ENCODE data around the gene TEAD3. TPM values are rescaled to one million over a fixed set of nuclear protein-coding genes. Genes with fewer than 3 reads are reported as not detected.
"Not testable (repeated sequence)": the region's sequence is repeated elsewhere in the genome, so short reads cannot be mapped to it uniquely, and the experiment has no call there.

The TEAD3 gene
- under 1 TPM; 0.24 to 0.25 TPM for total RNA-seq

DNA sequence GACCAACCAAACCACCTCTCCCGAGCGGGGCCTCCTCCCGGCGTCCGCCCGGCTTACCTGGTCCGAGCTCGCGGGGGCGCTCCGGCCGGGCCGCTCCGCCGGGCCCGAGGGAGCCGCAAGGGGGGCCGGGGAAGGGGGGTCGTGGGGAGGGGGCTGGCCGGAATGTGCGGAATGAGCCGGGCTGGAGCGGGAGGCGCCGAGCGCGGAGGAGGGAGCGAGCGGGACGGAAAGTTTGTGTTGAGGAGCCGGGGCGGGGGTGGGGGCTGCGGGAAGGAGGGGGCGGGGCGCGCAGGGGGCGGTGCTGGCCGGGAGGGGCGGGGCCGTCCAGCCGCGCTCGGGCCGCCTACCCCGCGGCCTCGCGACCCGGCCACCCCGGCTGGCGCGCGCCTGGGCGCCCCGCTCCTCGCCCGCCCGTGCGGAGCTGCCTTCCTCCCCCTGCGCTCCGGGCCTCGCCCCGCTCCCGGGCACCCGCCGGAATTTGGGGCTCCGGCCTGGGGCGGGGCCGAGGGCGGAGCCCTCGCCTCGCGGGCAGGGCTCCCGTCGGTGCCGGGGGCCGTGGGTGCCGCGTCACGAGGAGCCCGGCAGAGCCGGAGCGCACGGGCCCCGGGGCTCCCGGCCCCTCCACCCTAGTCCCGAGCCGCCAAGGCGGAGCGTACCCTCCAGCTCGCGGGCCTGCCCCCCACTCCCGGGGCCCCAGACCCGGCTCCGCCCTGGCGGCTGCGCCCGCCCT lies at the start of gene TEAD3:
Gene TEAD3, minus strand, starts transcription at position 239 of the 730 bp plus-strand sequence.
- no peaks in the 10 kb centered on the region for H3K9me3 Mint-ChIP-seq
- DNase-seq (ENCODE audit: low spot score): no peak
- H3K36me3 Mint-ChIP-seq: no peaks in the 10 kb centered on the region
- no peak within 1 kb of the TSS for H3K27ac Mint-ChIP-seq
- H3K4me3 Mint-ChIP-seq: peak within 1 kb of the TSS; percentile 86
- peaks cover 16 to 29% of the 10 kb centered on the region in 2 donors for H3K27me3 Mint-ChIP-seq
- peaks cover 14 to 17% of the 10 kb centered on the region in 2 donors for H3K4me1 Mint-ChIP-seq (ENCODE audit: low read depth in 2 of 2)
- ATAC-seq: peak; percentile 79 to 86

DNA sequence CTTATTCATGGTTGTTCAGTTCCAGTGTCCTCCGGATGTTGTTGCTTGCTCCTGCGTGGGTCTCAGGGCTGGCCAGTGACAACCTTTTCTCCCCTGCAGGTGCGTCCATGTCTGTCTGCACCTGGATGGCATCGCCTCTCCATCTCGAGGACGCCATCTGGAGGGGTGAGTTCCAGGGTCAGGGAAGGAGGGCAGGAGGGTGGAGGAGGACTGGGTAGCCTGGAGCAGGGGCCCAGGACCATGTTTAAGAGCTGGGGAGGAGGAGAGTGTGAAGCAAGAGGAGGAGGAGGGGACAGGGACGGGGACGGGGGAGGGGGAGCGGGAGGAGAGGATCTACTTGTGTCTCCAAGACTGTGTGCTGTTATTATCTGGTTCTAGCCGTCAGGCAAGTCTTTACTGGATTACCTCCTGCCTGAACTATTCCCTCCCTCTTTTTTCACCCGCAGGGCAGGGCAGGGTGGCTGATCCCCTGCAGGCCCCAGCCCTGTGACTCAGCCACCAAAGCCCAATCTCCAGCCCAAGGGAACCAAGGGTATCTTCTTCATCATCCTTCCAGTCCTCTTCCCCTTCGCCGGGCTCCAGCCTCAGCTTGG lies 48.0 kb upstream of the TEAD3 start:
- Mint-ChIP-seq H3K27ac (no peak overlapping the region), H3K27me3 (peaks cover 5 to 8% of the 10 kb centered on the region in 2 donors), H3K36me3 (no peaks in the 10 kb centered on the region), H3K4me3 (no peak overlapping the region), H3K9me3 (no peaks in the 10 kb centered on the region), H3K4me1 (ENCODE audit: low read depth in 2 of 2) (peaks cover 0 to 2% of the 10 kb centered on the region in 2 donors)
- ATAC-seq (no peak), DNase-seq (ENCODE audit: low spot score) (no peak)

DNA sequence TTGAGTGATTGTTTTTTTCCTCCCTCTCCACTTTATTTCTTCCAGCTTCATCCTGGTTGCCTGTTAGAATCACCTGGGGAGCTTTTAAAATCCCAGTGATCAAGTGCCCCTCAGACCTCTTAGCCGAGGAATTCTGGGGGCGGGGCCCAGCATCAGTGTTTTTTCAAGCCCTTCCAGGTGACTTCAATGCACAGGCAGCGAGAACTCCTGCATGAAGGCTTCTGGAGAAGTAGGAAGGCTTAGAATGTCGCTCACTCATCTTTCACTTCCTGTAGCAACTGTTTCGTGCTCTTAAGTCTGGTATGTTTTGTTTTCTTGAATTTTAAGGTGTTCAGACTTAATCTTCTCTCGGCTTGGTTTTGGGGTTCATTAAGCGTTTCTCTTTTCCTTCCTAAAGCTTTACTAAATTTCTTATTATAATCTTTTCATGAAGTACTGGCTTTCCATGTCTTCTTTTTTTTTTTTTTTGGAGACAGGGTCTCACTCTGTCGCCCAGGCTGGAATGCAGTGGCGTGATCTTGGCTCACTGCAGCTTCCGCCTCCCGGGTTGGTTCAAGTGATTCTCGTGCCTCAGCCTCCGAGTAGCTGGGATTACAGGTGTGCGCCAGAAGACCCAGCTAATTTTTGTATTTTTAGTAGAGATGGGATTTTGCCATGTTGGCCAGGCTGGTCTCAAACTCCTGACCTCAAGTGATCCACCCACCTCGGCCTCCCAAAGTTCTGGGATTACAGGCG lies 46.7 kb upstream of the TEAD3 start:
- Mint-ChIP-seq H3K4me1 (ENCODE audit: low read depth in 2 of 2) (peaks cover 0 to 2% of the 10 kb centered on the region in 2 donors), H3K27ac (no peak overlapping the region), H3K27me3 (peaks cover 5 to 8% of the 10 kb centered on the region in 2 donors), H3K4me3 (no peak overlapping the region), H3K36me3 (no peaks in the 10 kb centered on the region), H3K9me3 (no peaks in the 10 kb centered on the region)
- DNase-seq (ENCODE audit: low spot score): no peak
- no peak for ATAC-seq

DNA sequence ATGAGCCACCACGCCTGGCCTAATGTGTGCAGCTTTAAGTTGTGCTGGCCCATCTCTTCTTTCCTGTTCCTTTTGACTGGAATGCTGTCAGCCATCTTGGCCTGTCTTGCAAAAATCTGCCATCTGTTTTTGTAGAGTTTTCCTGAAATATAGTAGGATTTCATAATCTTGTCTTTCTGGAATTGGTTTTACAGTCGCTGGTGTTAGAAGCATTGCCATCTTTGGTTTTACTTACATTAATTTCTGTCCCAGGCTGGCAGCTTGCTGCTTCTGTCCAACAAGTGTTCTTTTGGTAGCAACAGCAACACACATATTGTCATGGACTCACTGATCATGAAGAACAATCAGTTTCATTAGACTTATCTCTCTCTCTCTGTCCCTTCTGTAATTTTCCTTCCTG lies 45.0 kb upstream of the TEAD3 start:
- no peak overlapping the region for H3K27ac Mint-ChIP-seq
- H3K36me3 Mint-ChIP-seq: no peaks in the 10 kb centered on the region
- peaks cover 0 to 2% of the 10 kb centered on the region in 2 donors for H3K4me1 Mint-ChIP-seq (ENCODE audit: low read depth in 2 of 2)
- no peak overlapping the region for H3K4me3 Mint-ChIP-seq
- ATAC-seq (no peak), DNase-seq (ENCODE audit: low spot score) (no peak)
- H3K27me3 Mint-ChIP-seq: peaks cover 2 to 8% of the 10 kb centered on the region in 2 donors
- no peaks in the 10 kb centered on the region for H3K9me3 Mint-ChIP-seq

DNA sequence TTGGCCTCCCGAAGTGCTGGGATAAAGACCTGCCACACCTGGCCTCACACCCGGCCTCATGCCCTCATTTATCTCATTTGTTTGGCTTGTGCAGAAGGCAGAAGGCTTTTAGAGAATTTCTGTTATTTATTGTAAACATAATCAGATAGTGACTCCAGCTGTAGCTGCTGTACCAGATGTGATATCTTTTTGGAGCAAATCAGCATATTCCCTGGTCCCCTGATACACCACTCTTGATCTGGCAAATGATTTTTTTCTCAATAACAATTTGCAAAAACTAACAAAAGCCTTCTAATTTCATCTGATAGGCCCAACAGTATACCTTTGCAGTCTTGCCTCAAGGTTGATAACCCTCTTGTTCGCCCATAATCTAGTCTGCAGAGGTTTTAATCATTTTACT lies 42.3 kb upstream of the TEAD3 start:
- ATAC-seq: no peak
- Mint-ChIP-seq H3K27me3 (peaks cover 5 to 7% of the 10 kb centered on the region in 2 donors), H3K9me3 (no peaks in the 10 kb centered on the region)

DNA sequence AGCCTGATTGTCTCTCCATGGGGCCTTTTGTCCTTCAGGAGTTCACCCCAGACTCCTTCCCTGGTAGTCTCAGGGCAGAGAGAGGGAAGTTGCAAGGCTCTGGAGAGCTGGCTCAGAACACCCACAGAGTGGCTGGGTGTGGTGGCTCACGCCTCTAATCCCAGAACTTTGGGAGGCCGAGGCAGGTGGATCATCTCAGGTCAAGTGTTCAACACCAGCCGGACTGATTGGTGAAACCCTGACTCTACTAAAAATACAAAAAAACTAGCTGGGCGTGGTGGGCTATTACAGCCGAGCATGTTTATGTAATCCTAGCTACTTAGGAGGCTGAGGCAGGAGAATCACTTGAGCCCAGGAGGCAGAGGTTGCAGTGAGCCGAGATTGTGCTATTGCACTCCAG lies 39.0 kb upstream of the TEAD3 start:
- H3K4me1 Mint-ChIP-seq (ENCODE audit: low read depth in 2 of 2); DNase-seq (ENCODE audit: low spot score); H3K27ac Mint-ChIP-seq; ATAC-seq; H3K27me3 Mint-ChIP-seq; H3K4me3 Mint-ChIP-seq; H3K9me3 Mint-ChIP-seq; H3K36me3 Mint-ChIP-seq: not testable (repeated sequence)

More for the DNA sequence above, 42.3 kb upstream of the TEAD3 start:
- H3K4me3 Mint-ChIP-seq: no peak overlapping the region
- no peak overlapping the region for H3K27ac Mint-ChIP-seq
- peaks cover 0 to 3% of the 10 kb centered on the region in 2 donors for H3K4me1 Mint-ChIP-seq (ENCODE audit: low read depth in 2 of 2)
- no peak for DNase-seq (ENCODE audit: low spot score)
- H3K36me3 Mint-ChIP-seq: no peaks in the 10 kb centered on the region

DNA sequence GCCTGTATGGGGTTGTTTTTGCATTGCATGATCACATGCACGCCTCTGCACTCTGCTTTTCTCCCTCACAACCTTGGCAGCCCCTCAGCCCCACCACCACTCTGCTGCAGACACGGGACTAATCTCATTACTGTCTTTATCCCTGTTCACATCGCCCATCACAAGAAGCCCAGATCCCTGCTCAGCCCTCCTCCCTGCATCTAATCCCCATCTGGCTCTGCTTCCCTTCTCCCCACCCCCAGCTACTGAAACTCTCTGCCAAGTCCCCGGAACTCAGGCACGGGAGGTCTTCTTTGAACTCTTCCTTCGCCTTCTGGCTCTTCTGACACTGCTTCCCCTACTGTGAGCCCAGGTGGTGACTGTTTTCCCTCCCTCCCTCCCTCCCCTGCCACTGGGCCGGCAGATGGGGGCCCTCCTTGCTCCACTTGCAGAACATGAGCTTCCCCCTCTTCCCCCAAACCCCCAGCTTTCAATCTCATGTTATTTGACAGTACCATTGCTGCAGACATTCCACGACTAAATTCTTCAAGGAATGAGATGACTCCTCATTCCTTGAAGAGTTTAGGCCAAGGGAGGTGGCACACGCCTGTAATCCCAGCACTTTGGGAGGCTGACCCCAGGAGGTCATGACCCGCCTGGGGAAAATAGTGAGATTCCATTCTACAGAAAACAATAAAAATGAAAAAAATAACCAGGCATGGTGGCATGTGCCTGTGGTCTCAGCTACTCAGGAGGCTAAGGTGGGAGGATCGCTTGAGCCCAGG lies 37.7 kb upstream of the TEAD3 start:
- H3K4me3 Mint-ChIP-seq: no peak overlapping the region
- no peaks in the 10 kb centered on the region for H3K36me3 Mint-ChIP-seq
- ATAC-seq: no peak
- no peak overlapping the region for H3K27ac Mint-ChIP-seq
- peaks cover 5 to 7% of the 10 kb centered on the region in 2 donors for H3K27me3 Mint-ChIP-seq
- DNase-seq (ENCODE audit: low spot score): no peak
- peaks cover 0 to 5% of the 10 kb centered on the region in 2 donors for H3K4me1 Mint-ChIP-seq (ENCODE audit: low read depth in 2 of 2)
- H3K9me3 Mint-ChIP-seq: no peaks in the 10 kb centered on the region

DNA sequence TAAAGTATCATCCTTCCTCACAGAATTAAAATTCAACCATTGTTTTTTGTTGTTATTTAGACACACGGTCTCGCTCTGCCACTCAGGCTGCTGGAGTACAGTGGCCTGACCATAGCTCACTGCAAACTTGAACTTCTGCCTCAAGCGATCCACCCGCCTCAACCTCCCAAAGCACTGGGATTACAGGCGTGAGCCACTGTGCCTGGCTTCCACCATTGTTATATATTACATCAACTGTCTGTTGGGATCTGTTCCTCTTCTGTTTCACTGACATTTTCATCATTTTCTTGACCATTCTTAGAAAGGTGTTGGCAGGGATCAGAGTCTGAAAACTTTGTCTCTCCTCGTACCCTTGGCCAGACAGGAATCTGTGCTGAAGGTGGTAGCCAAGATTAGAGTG lies 37.1 kb upstream of the TEAD3 start:
- no peaks in the 10 kb centered on the region for H3K9me3 Mint-ChIP-seq
- DNase-seq (ENCODE audit: low spot score) (no peak), ATAC-seq (no peak)
- no peak overlapping the region for H3K4me3 Mint-ChIP-seq
- H3K27me3 Mint-ChIP-seq: peaks cover 5 to 7% of the 10 kb centered on the region in 2 donors
- no peak overlapping the region for H3K27ac Mint-ChIP-seq
- H3K36me3 Mint-ChIP-seq: no peaks in the 10 kb centered on the region
- H3K4me1 Mint-ChIP-seq (ENCODE audit: low read depth in 2 of 2): peaks cover 0 to 5% of the 10 kb centered on the region in 2 donors

DNA sequence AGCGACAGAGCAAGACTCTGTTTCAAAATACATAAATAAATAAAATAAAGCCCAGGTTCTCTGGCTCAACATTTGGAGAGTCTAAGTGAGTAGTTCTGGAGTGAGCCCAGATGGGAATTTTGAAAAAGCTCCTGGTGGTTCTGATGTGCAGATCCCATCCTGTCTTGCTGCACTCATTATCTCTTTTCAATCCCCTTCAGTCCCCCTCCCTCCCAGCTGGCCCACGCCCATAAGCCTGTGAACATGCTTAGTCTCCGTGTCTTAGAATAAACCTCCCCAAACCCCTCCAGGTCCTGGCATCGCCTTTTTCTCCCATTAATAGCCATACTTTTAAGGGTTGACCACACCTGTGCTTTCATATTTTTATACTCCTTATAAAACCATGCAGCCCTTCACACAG lies 35.2 kb upstream of the TEAD3 start:
- no peaks in the 10 kb centered on the region for H3K36me3 Mint-ChIP-seq
- no peak overlapping the region for H3K4me3 Mint-ChIP-seq
- ATAC-seq: no peak
- peaks cover 0 to 8% of the 10 kb centered on the region in 2 donors for H3K4me1 Mint-ChIP-seq (ENCODE audit: low read depth in 2 of 2)
- H3K9me3 Mint-ChIP-seq: no peaks in the 10 kb centered on the region
- H3K27ac Mint-ChIP-seq: no peak overlapping the region
- no peak for DNase-seq (ENCODE audit: low spot score)
- peaks cover 5 to 7% of the 10 kb centered on the region in 2 donors for H3K27me3 Mint-ChIP-seq

DNA sequence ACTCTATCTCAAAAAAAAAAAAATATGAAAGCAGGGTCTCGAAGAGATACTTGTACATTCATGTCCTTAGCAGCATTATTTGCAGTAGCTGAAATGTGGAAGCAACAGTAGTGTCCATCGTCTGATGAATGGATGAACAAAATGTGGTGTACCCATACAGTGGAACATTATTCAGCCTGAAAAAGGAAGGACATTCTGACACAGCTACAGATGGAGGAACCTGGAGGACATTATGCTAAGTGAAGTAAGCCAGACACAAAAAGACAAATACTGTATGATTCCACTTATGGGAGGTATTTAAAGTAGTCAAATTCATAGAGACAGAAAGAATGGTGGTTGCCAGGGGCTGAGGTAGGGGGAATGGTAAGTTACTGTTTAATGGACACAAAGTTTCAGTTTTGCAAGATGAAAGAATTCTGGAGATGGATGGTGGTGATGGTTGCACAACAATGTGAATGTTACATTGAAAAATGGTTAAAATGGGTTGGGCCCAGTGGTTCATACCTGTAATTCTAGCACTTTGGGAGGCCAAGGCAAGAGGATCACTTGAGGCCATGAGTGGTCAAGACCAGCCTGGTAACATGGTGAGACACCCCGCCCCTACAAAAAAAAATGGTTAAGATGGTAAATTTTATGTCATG lies 27.6 kb upstream of the TEAD3 start:
- Mint-ChIP-seq H3K4me3 (no peak overlapping the region), H3K27ac (no peak overlapping the region), H3K36me3 (no peaks in the 10 kb centered on the region), H3K9me3 (no peaks in the 10 kb centered on the region), H3K4me1 (ENCODE audit: low read depth in 2 of 2) (peaks cover 28 to 35% of the 10 kb centered on the region in 2 donors), H3K27me3 (no peaks in the 10 kb centered on the region)
- peak; percentile 45 for DNase-seq (ENCODE audit: low spot score)
- no peak for ATAC-seq

DNA sequence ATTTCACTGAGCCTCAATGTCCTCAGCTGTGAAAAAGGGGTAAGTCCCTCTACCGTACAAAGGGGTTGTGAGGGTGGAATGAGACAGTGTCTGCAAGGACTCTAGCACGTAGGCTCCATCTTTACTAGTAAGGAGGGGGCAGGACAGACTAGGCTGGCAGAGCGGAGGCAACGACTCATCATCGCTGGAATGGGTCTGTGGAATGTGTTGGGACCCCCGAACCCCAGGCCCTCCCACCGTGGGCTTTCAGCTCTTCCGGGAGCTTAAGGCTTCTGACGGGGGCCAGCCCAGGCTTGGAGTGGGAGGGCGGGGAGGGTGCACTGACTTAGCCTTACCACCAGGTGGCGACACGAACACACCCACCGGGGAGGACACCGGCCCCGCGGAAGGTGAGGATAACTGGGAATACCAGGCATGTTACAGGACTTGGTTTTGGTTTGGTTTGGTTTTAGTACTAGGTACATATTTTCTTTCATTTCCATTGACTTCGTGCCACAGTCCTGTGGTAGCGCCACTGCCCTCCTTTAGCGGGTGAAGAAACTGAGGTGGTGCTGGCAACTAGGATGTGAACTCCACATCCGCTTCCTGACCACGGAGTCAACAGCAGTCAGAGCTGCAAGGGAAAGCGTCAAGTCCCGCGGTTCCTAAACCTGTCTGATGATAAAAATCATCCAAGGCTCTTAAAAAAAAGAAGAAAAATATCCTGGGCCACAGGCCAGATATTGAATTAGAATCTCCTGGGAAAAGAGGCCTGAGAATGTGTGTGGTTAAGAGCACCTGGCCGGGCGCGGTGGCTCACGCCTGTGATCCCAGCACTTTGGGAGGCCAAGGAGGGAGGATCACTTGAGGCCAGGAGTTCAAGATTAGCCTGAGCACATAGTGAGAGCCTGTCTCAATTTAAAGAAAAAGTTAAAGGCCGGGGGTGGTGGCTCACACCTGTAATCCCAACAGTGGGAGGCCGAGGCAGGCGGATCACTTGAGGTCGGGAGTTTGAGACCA lies 26.1 kb upstream of the TEAD3 start:
- H3K4me3 Mint-ChIP-seq: peak overlapping the region; percentile 48
- H3K36me3 Mint-ChIP-seq: no peaks in the 10 kb centered on the region
- H3K9me3 Mint-ChIP-seq: no peaks in the 10 kb centered on the region
- H3K27me3 Mint-ChIP-seq: peaks cover 0 to 2% of the 10 kb centered on the region in 2 donors
- ATAC-seq: peak; percentile 88 to 91
- H3K4me1 Mint-ChIP-seq (ENCODE audit: low read depth in 2 of 2): peaks cover 28 to 35% of the 10 kb centered on the region in 2 donors
- peak; percentile 73 for DNase-seq (ENCODE audit: low spot score)
- no peak overlapping the region for H3K27ac Mint-ChIP-seq

DNA sequence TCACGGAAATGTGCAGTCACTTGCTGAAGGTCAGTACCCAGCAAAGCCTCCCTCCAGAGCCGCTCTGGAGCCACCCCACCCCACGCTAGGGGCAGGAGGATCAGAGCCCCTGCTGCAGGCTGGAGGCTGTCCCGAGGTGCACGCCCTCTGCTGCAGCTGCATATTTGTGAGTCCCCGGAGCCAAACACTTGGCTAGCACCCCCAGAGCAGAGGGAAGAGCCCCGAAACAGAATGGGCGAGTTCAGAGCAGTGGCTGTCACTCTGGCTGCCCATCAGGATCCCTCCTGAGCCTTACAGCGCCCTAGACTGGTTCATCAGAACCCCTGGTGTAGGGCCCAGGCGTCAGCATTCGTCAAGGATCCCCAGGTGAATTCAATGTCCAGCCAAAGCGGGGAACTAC lies 25.3 kb upstream of the TEAD3 start:
- H3K27ac Mint-ChIP-seq: no peak overlapping the region
- ATAC-seq (no peak), DNase-seq (ENCODE audit: low spot score) (peak; percentile 35)
- no peaks in the 10 kb centered on the region for H3K9me3 Mint-ChIP-seq
- peaks cover 28 to 32% of the 10 kb centered on the region in 2 donors for H3K4me1 Mint-ChIP-seq (ENCODE audit: low read depth in 2 of 2)
- H3K27me3 Mint-ChIP-seq: peaks cover 0 to 2% of the 10 kb centered on the region in 2 donors
- peak overlapping the region; percentile 48 for H3K4me3 Mint-ChIP-seq
- H3K36me3 Mint-ChIP-seq: no peaks in the 10 kb centered on the region
